H1 (cell line): ENCODE data around the gene GALK1. TPM values are rescaled to one million over a fixed set of nuclear protein-coding genes. Genes with fewer than 3 reads are reported as not detected.

ENCODE experiments used
- ASH2L ChIP-seq: fragments of 200-600, 300-600 bp; sonication (generic); IDR thresholded peaks from one replicate; pipeline ENCODE4 v1.7.1; 2017; ENCODE audit warnings: low read length
- RAD21 ChIP-seq, 2 experiments: IDR thresholded peaks in 1 of 2; conservative IDR thresholded peaks in 1 of 2; 2 replicates each; pipeline ENCODE4 v1.6.1; 2011; ENCODE audit warnings: low read depth in 2 of 2, low read length in 2 of 2, improper control_type of control experiment in 1 of 2, inconsistent platforms in 1 of 2, mild to moderate bottlenecking in 1 of 2, moderate library complexity in 1 of 2
- RBBP5 ChIP-seq: IDR thresholded peaks from 2 replicates; pipeline ENCODE4 v1.7.1; 2012; ENCODE audit warnings: low read depth, mild to moderate bottlenecking, inconsistent platforms, low read length, moderate library complexity, borderline replicate concordance
- SP1 ChIP-seq: IDR thresholded peaks from 2 replicates; pipeline ENCODE4 v1.6.1; 2011; ENCODE audit warnings: low read depth, low read length
- polyA plus RNA-seq, 7 experiments: library from polyadenylated mRNA; depleted of rRNA in 3 of 7; stranded (reverse) in 5 of 7; unstranded in 2 of 7; fragments of >200 nt in 5 of 7; fragments of 200-250 nt in 2 of 7; gene quantifications; 1 replicate in 5 of 7; 2 replicates in 1 of 7; 4 replicates in 1 of 7; pipeline versions ENCODE4 v1.2.1 to v1.2.3, GENCODE V29; 2011 to 2013; ENCODE audit warnings: missing spikeins in 2 of 7, mixed read lengths in 2 of 7
- total RNA-seq: library from RNA; stranded (reverse); fragmentation: NEBNext Ultra II Directional; extraction: Animal tissue kit (Norgen Biotek cat#: 25700); gene quantifications from 2 replicates; pipeline ENCODE4 v1.2.1, GENCODE V29; 2021
- TF ChIP-seq, protein P1 (sequence below), 3 experiments: IDR thresholded peaks; 1 replicate in 2 of 3; 2 replicates in 1 of 3; pipeline versions ENCODE4 v1.5.1 to v1.6.1; 2011; ENCODE audit warnings: low read length in 3 of 3, mild to moderate bottlenecking in 3 of 3, inconsistent platforms in 2 of 3, low read depth in 1 of 3, moderate library complexity in 1 of 3; ENCODE audit not compliant: insufficient read depth in 1 of 3; ENCODE audit errors: control extremely low read depth in 1 of 3
- TF ChIP-seq, protein P2 (sequence below): IDR thresholded peaks from 2 replicates; pipeline ENCODE4 v1.6.1; 2012; ENCODE audit warnings: inconsistent platforms

The GALK1 gene
- total and polyA plus RNA-seq, 2 of the 8 experiments (the other 6 are each of a cell fraction or from before 2014, with no cell fraction given): 34.1 to 47.9 TPM

DNA sequence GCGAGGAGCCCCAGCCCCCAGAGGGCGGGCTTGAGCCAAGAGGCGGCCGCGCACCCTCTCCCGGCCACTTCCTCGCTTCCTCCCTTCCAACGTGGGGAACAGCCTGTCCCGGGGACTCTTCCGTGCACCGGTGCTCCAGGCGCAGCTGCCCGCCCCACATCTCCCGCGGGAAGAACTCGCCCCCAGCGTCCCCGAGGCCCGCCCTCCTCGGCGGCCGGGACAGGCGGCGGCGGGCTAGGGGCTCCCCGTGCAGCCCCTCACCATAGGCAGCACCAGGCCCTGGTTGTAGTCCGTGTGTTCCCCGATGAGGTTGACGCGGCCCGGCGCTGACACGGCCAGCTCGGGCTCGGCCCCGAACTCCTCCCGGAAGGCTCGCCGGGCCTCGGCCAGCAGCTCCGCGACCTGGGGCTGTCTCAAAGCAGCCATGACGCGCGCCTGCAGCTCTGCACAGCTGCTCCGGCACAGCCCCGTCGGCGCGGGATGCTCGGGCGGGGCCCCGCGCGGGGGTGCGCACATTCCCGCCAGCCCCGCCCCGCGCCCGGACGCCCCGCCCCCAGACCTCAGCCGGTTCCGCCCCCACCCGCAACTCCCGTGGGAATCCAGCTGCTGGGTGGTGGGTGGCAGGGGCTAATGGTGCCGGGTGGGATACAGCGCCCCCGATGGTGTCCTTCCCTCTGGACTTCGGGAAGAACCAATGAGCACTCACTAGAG, at the start of gene GALK1 (continued):
- TF ChIP-seq, protein P1, sequence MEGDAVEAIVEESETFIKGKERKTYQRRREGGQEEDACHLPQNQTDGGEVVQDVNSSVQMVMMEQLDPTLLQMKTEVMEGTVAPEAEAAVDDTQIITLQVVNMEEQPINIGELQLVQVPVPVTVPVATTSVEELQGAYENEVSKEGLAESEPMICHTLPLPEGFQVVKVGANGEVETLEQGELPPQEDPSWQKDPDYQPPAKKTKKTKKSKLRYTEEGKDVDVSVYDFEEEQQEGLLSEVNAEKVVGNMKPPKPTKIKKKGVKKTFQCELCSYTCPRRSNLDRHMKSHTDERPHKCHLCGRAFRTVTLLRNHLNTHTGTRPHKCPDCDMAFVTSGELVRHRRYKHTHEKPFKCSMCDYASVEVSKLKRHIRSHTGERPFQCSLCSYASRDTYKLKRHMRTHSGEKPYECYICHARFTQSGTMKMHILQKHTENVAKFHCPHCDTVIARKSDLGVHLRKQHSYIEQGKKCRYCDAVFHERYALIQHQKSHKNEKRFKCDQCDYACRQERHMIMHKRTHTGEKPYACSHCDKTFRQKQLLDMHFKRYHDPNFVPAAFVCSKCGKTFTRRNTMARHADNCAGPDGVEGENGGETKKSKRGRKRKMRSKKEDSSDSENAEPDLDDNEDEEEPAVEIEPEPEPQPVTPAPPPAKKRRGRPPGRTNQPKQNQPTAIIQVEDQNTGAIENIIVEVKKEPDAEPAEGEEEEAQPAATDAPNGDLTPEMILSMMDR (IDR thresholded peaks at IDR 0.05; ENCODE audit: control extremely low read depth in 1 of 3, insufficient read depth in 1 of 3, low read depth in 1 of 3, low read length in 3 of 3): peak; percentile 67 to 74 (median 67)
- TF ChIP-seq RBBP5: no peak; the same call in 1 of the 2 replicates
- TF ChIP-seq RAD21 (IDR thresholded peaks at IDR 0.05 in 1 of 2, conservative IDR thresholded peaks at IDR 0.05 in 1 of 2; ENCODE audit: low read depth in 2 of 2, low read length in 2 of 2): peak; percentile 31 to 45
- TF ChIP-seq, protein P2, sequence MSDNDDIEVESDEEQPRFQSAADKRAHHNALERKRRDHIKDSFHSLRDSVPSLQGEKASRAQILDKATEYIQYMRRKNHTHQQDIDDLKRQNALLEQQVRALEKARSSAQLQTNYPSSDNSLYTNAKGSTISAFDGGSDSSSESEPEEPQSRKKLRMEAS: peak; percentile 39; the same call in 1 of the 2 replicates
- TF ChIP-seq SP1: no peak
- peak; percentile 83 for TF ChIP-seq ASH2L
